ENCODE results near the gene MFAP5.
"Not testable (repeated sequence)": the region's sequence is repeated elsewhere in the genome, so short reads cannot be mapped to it uniquely, and the experiment has no call there.

MFAP5 gene

DNA sequence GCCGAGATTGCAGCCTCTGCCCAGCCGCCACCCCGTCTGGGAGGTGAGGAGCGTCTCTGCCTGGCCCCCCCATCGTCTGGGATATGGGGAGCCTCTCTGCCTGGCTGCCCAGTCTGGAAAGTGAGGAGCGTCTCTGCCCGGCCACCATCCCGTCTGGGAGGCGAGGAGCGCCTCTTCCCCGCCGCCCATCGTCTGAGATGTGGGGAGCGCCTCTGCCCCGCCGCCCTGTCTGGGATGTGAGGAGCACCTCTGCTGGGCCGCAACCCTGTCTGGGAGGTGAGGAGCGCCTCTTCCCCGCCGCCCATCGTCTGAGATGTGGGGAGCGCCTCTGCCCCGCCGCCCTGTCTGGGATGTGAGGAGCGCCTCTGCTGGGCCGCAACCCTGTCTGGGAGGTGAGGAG, 37.9 kb downstream of the MFAP5 start:
- not testable (repeated sequence) for DNase-seq

DNA sequence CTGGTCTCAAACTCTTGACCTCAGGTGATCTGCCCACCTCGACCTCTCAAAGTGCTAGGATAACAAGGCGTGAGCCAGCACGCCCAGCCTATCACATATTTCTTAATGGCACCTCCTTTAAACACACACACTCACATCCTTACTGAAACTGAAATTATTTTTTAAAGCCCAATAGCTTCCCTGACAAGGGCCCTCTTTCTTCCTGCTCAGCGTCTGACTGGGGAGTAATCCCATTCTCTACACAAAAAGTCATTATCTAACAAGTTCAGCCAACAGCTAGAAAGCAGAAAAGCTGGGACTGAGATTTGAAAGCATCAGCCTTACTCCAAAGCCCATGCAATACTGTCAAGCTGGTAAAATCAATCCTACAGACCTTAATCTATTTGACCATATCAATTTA, 40.0 kb downstream of the MFAP5 start:
- DNase-seq, result no peak

DNA sequence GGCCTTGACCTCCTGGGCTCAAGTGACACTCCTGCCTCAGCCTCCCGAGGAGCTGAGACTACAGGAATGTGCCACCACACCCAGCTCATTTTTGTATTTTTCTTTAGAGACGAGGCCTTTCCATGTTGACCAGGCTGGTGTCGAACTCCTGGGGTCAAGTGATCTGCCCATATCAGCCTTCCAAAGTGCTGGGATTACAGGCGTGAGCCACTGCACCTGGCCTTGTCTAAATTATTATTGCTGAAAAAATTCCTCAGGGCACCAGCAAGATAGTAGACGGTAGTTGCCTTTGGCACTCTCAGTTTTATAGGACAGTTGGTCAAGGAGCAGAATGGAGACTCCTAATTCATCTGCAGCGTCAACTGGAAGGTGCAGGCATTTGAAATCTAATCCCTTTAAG, 47.4 kb downstream of the MFAP5 start:
- DNase-seq, result no peak

DNA sequence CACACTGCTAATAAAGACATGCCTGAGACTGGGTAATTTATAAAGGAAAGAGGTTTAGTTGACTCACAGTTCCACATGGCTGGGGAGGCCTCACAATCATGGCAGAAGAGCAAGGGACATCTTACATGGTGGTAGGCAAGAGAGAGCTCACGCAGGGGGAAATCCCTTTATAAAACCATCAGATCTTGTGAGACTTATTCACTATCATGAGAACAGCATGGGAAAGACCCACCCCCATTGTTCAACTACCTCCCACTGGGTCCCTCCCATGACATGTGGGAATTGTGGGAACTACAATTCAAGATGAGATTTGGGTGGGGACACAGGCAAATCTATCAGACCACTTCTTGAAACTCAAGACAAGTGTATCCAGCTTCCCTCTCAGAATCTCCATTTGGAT, 48.7 kb downstream of the MFAP5 start:
- DNase-seq, result not testable (repeated sequence)

DNA sequence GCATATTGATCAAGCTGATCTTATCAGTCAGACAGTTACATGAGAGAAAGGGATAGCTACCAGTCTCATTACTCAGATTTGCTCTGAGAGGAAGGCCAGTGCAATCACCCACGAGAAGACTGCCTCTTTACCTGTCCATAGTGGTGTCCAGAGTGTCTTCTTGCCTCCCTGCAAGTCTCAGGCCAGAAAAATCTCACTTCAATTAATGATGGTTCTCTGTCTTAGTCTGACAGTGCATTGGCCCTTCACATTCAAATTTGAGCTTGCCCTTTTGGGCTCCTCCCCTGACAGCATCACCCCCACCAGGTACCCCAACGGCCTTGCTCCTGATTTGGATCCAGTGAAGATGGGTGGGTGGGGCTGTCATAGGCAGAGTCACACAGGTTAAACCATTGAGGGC, 50.0 kb downstream of the MFAP5 start, which contains the start of gene AICDA:
AICDA (minus strand) TSS at position 231 of the 400 bp plus-strand sequence; CDS start at position 139, 92 bp downstream.
- DNase-seq, result no peak

DNA sequence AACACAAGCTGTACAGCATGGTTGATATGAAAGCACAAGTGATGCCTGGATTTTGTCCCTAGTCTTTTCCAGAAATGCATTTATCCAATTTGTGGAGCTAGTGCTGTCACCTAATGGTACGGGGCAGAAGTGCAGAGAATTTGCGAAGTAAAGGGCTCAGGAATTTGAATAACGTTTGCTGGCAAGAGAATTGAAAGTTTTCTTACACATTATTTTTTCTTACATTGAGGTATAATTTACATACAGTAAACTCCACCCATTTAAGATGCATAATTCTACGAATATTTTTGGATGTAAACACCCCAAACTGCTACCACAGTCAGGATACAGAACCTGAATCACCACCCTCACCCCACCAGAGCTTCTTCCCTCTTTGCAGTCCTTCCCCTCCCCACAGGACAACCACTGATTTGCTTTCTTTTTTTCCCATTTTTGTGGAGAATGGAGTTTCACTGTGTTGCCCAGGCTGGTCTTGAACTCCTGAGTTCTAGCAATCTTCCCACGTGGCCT, 53.5 kb downstream of the MFAP5 start:
- peak; percentile 11 for DNase-seq

DNA sequence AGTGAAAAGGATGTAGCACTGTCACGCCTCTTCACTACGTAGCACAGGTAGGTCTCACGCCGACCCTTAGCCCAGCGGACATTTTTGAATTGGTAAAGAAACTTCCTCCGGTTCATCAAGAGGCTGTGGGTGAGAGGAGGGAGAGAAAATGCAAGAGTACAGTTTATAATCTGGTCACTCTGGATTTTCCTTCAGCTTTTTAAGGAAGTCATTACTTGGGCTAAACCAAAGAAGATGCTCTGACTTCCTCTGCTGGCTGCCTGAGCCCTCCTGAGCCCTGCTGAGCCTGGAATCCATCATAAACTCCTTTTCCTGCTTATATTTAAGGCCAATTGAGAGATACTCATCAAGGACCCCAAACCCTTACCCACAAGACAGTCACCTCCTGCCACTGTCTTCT, 55.7 kb downstream of the MFAP5 start:
- DNase-seq, result no peak

DNA sequence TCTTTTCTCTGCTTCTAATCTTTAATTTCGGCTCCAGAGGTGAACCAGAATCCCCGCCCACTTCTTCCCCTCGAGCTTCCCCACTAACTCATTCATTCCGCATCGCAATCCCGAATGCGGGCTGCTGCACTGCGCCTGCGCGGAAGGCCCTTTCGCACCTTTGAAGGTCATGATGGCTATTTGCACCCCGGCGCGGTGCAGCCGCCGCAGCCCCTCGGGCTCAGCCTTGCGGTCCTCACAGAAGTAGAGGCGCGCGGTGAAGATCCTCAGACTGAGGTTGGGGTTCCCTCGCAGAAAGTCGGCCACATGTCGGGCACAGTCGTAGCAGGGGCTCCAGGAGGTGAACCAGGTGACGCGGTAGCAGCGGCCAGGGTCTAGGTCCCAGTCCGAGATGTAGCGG, 57.6 kb downstream of the MFAP5 start:
- no peak for DNase-seq

DNA sequence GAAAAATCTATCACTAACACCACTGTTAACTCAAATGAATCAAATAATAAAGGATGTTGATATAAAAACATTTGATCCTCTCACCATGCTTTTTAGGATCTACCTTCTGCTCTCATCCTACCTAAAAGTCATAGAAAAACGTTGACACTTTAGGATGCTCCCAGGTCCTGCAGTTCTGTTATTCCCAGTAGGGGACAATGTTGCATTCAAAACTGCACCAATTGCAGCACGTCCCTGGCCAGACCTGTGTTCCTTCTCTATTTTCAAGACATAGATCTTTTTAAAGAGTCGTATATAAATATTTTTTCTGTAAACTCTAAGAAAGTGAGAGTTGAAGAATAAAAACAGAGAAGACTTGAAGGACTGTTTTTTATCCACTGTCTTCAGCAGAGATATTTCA, 58.8 kb downstream of the MFAP5 start:
- DNase-seq, result no peak

DNA sequence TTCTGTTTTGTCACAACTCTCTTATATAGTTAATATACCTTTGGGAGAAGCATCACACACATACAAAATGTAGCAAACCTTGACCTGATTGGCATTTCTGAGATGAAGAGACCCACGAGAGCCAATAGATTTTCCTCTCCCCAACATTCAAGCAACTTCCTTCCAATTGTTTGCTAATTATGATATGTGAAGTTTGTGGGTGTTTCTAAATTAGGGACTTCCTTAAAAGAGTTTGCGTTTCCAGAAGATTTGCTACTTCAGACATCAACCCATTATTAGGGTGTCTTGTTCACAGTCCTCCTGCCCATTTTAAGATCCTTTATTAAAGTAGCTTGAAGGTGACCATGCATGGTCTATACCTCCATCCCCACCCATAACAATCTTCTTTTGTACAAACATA, 59.3 kb downstream of the MFAP5 start:
- no peak for DNase-seq

DNA sequence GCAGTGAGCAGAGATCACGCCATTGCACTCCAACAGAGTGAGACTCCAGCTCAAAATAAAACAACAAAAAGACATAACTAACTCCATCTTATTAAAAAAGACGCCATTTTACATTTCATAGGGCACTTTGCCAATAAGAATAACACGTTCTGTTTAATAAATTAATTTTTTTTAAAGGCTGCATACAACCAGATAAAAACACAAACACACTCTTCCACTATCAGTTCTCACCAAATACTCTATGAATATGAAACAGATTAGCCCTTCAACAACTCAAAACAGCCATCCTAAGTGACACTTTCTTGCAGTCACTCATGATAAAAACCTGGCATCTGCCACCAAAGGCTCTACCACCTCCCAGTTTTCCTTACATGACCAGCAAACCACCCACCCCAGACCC, 66.1 kb downstream of the MFAP5 start:
- DNase-seq, result no peak

Measured in NCI-H524 treated with DMSO at 0.1 percent for 48 hours (cell line).